Measurements from ENCODE around the gene SNCB. TPM values are rescaled to one million over a fixed set of nuclear protein-coding genes. Genes with fewer than 3 reads are reported as not detected.
"Not testable (repeated sequence)": the region's sequence is repeated elsewhere in the genome, so short reads cannot be mapped to it uniquely, and the experiment has no call there.

The SNCB gene
- total RNA-seq, 5 donors from 2014 or later (not counting 1 experiment from before 2014, with no cell fraction given): not detected

DNA sequence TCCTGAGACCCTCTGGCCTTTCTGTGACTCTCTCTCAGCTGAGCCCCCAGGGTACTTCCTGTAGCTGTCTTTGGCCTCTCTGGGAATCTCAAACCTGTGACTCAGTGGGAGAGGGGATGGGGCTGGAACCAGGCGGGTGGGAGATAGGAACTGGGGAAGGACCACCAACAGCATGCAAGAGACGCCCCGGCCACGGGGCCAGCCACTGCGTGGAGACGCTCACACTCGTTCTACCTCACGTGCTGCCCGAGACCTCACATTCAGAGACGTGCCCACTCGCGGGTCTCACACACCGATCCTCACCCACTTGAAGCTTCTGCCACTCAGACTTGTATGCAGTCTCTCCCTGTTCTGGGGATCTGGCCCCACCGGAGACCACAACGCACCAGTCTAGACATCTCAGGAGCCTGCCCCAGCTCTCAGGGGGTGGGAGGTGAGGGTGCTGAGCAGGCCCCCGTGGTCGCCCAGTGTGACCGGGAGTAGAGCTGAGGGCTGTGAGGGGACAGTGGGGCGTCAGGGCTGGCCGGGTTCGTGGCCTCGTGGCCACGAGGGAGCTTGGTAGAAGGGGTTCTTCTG is 34.2 kb downstream of the SNCB start:
- Mint-ChIP-seq H3K9me3 (no peaks in the 10 kb centered on the region), H3K27me3 (peaks cover 0 to 3% of the 10 kb centered on the region in 2 donors), H3K4me3 (peak overlapping the region; percentile 64 to 75 (median 74)), H3K4me1 (peaks cover 5 to 7% (median 5%) of the 10 kb centered on the region in 3 donors), H3K27ac (peak overlapping the region; percentile 75 to 78), H3K36me3 (no peaks in the 10 kb centered on the region)
- DNase-seq (no peak), ATAC-seq (replicated peaks in 1 of 4) (no peak)
- H3K9me3 ChIP-seq: no peaks in the 10 kb centered on the region
- ChIA-PET CTCF (interaction anchor here in 1 of 2 donors (0.7 to 1.3 kb wide), 3 partner anchors 58 to 934 kb away, joined by 3 to 7 read pairs (median 3); partner anchors contain the start of gene RNF44), POLR2A (no interaction called here)
- peak overlapping the region; percentile 38 to 48 for H3K4me3 ChIP-seq (ENCODE audit: control insufficient read depth in 1 of 2, extremely low read depth in 1 of 2, low read length in 1 of 2)
- no peaks in the 10 kb centered on the region for H3K36me3 ChIP-seq (ENCODE audit: control insufficient read depth in 2 of 2, extremely low read depth in 1 of 2, insufficient read depth in 1 of 2, low read length in 1 of 2)
- H3K27ac ChIP-seq (ENCODE audit: low read length): no peak overlapping the region
- H3K4me1 ChIP-seq (ENCODE audit: control insufficient read depth in 1 of 2, extremely low read depth in 1 of 2, insufficient read depth in 2 of 2, low read length in 2 of 2): peaks cover 0 to 13% of the 10 kb centered on the region in 2 experiments
- WGBS (ENCODE audit: insufficient coverage): 83% methylated on average over 23 of the region's 23 CpGs
- H3K27me3 ChIP-seq (replicated peaks in 1 of 2; ENCODE audit: control insufficient read depth in 2 of 2, extremely low read depth in 1 of 2, insufficient read depth in 2 of 2, low read length in 1 of 2): peaks cover 2 to 16% of the 10 kb centered on the region in 2 experiments

DNA sequence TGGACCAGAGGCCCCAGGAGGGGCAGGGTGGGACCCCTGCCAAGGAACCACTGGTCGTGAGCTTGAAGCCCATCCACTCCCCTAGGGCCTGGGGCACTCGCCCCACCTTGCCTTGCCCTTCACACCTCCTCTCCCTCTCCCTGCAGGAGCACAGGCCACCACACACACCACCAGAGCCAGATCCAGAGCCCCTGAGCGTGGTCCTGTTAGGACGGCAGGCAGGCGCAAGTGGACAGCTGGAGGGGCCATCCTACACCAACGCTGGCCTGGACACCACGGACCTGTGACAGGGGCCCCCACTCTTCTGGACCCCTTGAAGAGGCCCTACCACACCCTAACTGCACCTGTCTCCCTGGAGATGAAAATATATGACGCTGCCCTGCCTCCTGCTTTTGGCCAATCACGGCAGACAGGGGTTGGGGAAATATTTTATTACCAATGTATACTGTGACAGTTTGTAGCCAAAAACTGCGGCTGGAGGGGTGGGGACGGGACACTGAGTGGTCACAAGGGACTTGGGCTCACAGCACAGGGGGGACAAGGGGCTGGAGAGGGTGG is 34.9 kb downstream of the SNCB start:
- Histone ChIP-seq H3K27me3 (replicated peaks in 1 of 2; ENCODE audit: control insufficient read depth in 2 of 2, extremely low read depth in 1 of 2, insufficient read depth in 2 of 2, low read length in 1 of 2) (peaks cover 2 to 16% of the 10 kb centered on the region in 2 experiments), H3K4me1 (ENCODE audit: control insufficient read depth in 1 of 2, extremely low read depth in 1 of 2, insufficient read depth in 2 of 2, low read length in 2 of 2) (peaks cover 0 to 13% of the 10 kb centered on the region in 2 experiments), H3K27ac (ENCODE audit: low read length) (no peak overlapping the region), H3K36me3 (ENCODE audit: control insufficient read depth in 2 of 2, extremely low read depth in 1 of 2, insufficient read depth in 1 of 2, low read length in 1 of 2) (no peaks in the 10 kb centered on the region), H3K9me3 (no peaks in the 10 kb centered on the region), H3K4me3 (ENCODE audit: control insufficient read depth in 1 of 2, extremely low read depth in 1 of 2, low read length in 1 of 2) (no peak overlapping the region)
- H3K9me3 Mint-ChIP-seq: no peaks in the 10 kb centered on the region
- ChIA-PET POLR2A (no interaction called here), CTCF (interaction anchor here in 1 of 2 donors (1.3 kb wide), 1 partner anchor 148 kb away, joined by 3 read pairs; no protein-coding TSS in a partner anchor)
- H3K4me1 Mint-ChIP-seq: peaks cover 5 to 7% (median 5%) of the 10 kb centered on the region in 3 donors
- 86% methylated on average over 6 of the region's 11 CpGs for WGBS (ENCODE audit: insufficient coverage)
- H3K27ac Mint-ChIP-seq: no peak overlapping the region
- H3K36me3 Mint-ChIP-seq: no peaks in the 10 kb centered on the region
- H3K4me3 Mint-ChIP-seq: peak overlapping the region in 2 of 3 donors; percentile 37 to 74
- ATAC-seq (replicated peaks in 1 of 4) (no peak), DNase-seq (no peak)
- peaks cover 0 to 3% of the 10 kb centered on the region in 2 donors for H3K27me3 Mint-ChIP-seq

GRCh38 chr5:176594554-176594953 is 35.8 kb downstream of the SNCB start:
- H3K4me3 ChIP-seq (ENCODE audit: control insufficient read depth in 1 of 2, extremely low read depth in 1 of 2, low read length in 1 of 2): no peak overlapping the region
- Mint-ChIP-seq H3K36me3 (no peaks in the 10 kb centered on the region), H3K27me3 (peaks cover 0 to 3% of the 10 kb centered on the region in 2 donors), H3K27ac (no peak overlapping the region), H3K4me3 (no peak overlapping the region), H3K4me1 (peaks cover 5 to 7% (median 5%) of the 10 kb centered on the region in 3 donors), H3K9me3 (no peaks in the 10 kb centered on the region)
- POLR2A ChIA-PET: no interaction called here
- peaks cover 0 to 13% of the 10 kb centered on the region in 2 experiments for H3K4me1 ChIP-seq (ENCODE audit: control insufficient read depth in 1 of 2, extremely low read depth in 1 of 2, insufficient read depth in 2 of 2, low read length in 2 of 2)
- no peak overlapping the region for H3K27ac ChIP-seq (ENCODE audit: low read length)
- no peak for DNase-seq
- no peaks in the 10 kb centered on the region for H3K9me3 ChIP-seq
- WGBS (ENCODE audit: insufficient coverage): 90% methylated on average over 8 of the region's 8 CpGs
- CTCF ChIA-PET: no interaction called here
- ATAC-seq (replicated peaks in 1 of 4): no peak
- peaks cover 2 to 16% of the 10 kb centered on the region in 2 experiments for H3K27me3 ChIP-seq (replicated peaks in 1 of 2; ENCODE audit: control insufficient read depth in 2 of 2, extremely low read depth in 1 of 2, insufficient read depth in 2 of 2, low read length in 1 of 2)
- no peaks in the 10 kb centered on the region for H3K36me3 ChIP-seq (ENCODE audit: control insufficient read depth in 2 of 2, extremely low read depth in 1 of 2, insufficient read depth in 1 of 2, low read length in 1 of 2)

DNA sequence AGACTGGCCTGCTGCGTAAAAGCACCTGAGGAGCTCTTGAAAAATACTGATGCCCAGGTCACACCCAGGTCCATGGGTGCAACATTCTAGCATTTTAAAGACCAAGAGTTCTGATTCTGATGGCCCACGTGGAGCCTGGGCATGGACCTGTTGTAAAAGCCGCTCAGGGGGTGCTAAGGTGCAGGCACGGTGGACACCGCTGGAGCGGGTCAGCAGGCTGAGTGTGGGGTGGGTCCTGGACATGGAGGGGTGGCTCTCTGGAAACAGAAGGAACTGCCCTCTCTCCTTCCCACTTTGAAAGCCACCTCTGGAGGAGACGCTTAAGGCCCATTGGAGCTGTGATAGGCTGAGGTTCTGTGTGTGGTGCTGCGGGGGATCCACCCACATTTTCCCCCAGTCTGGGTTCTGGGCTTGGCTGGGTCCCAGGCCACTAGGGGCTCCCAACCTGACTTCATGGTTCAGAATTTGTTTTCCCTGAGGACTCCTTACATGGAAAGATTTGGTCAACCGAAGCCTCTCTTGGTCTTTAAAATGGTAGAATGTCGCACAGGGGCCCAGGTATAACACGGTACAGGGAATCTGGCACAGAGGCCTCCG is 37.0 kb downstream of the SNCB start:
- Histone ChIP-seq H3K9me3 (no peaks in the 10 kb centered on the region), H3K36me3 (ENCODE audit: control insufficient read depth in 2 of 2, extremely low read depth in 1 of 2, insufficient read depth in 1 of 2, low read length in 1 of 2) (no peaks in the 10 kb centered on the region), H3K4me3 (ENCODE audit: control insufficient read depth in 1 of 2, extremely low read depth in 1 of 2, low read length in 1 of 2) (no peak overlapping the region), H3K27ac (ENCODE audit: low read length) (no peak overlapping the region), H3K27me3 (replicated peaks in 1 of 2; ENCODE audit: control insufficient read depth in 2 of 2, extremely low read depth in 1 of 2, insufficient read depth in 2 of 2, low read length in 1 of 2) (peaks cover 2 to 16% of the 10 kb centered on the region in 2 experiments), H3K4me1 (ENCODE audit: control insufficient read depth in 1 of 2, extremely low read depth in 1 of 2, insufficient read depth in 2 of 2, low read length in 2 of 2) (peaks cover 0 to 13% of the 10 kb centered on the region in 2 experiments)
- Mint-ChIP-seq H3K4me1 (peaks cover 5 to 7% (median 5%) of the 10 kb centered on the region in 3 donors), H3K36me3 (no peaks in the 10 kb centered on the region), H3K27me3 (no peaks in the 10 kb centered on the region), H3K4me3 (no peak overlapping the region), H3K9me3 (no peaks in the 10 kb centered on the region), H3K27ac (no peak overlapping the region)
- ATAC-seq (replicated peaks in 1 of 4): no peak
- CTCF ChIA-PET: no interaction called here
- 91% methylated on average over 10 of the region's 12 CpGs for WGBS (ENCODE audit: insufficient coverage)
- no peak for DNase-seq
- POLR2A ChIA-PET: no interaction called here

DNA sequence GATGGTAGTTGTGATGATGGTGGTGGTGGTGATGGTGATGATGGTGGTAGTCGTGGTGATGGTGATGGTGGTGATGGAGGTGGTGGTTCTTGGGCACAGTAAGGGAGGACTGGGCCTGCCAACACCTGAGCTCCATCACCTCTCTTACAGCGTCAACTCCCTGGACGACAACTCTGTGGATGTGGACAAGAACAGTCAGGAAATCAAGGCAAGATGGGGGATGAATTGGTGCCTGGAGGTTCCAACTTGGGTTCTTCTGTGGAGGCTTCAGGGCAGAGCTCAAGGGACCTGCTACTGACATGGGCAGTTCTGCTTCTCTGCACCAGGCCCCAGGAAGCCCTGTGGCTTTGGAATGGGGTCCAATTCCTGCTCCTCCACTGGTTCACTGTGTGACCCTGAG is 37.8 kb downstream of the SNCB start:
- Mint-ChIP-seq H3K27me3 (no peaks in the 10 kb centered on the region), H3K27ac (no peak overlapping the region), H3K4me3 (no peak overlapping the region), H3K9me3 (no peaks in the 10 kb centered on the region), H3K4me1 (peaks cover 5 to 7% (median 5%) of the 10 kb centered on the region in 3 donors), H3K36me3 (no peaks in the 10 kb centered on the region)
- Histone ChIP-seq H3K4me3 (ENCODE audit: control insufficient read depth in 1 of 2, extremely low read depth in 1 of 2, low read length in 1 of 2) (no peak overlapping the region), H3K9me3 (no peaks in the 10 kb centered on the region), H3K36me3 (ENCODE audit: control insufficient read depth in 2 of 2, extremely low read depth in 1 of 2, insufficient read depth in 1 of 2, low read length in 1 of 2) (no peaks in the 10 kb centered on the region), H3K27me3 (replicated peaks in 1 of 2; ENCODE audit: control insufficient read depth in 2 of 2, extremely low read depth in 1 of 2, insufficient read depth in 2 of 2, low read length in 1 of 2) (peaks cover 0 to 16% of the 10 kb centered on the region in 2 experiments), H3K27ac (ENCODE audit: low read length) (no peak overlapping the region), H3K4me1 (ENCODE audit: control insufficient read depth in 1 of 2, extremely low read depth in 1 of 2, insufficient read depth in 2 of 2, low read length in 2 of 2) (peaks cover 0 to 12% of the 10 kb centered on the region in 2 experiments)
- 86% methylated on average over 1 of the region's 3 CpGs for WGBS (ENCODE audit: insufficient coverage)
- DNase-seq (no peak), ATAC-seq (replicated peaks in 1 of 4) (no peak)
- POLR2A ChIA-PET: no interaction called here
- CTCF ChIA-PET: no interaction called here

DNA sequence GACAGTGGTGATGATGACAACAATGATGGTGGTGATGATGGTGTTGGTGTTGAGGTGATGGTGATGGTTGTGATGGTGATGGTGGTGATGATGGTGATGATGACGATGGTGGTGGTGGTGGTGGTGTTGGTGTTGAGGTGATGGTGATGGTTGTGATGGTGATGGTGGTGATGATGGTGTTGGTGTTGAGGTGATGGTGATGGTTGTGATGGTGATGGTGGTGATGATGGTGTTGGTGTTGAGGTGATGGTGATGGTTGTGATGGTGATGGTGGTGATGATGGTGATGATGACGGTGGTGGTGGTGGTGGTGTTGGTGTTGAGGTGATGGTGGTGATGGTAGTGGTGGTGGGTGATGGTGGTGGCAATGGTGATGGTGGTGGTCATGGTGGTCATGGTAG is 38.7 kb downstream of the SNCB start:
- H3K36me3 ChIP-seq (ENCODE audit: control insufficient read depth in 2 of 2, extremely low read depth in 1 of 2, insufficient read depth in 1 of 2, low read length in 1 of 2); H3K4me3 ChIP-seq (ENCODE audit: control insufficient read depth in 1 of 2, extremely low read depth in 1 of 2, low read length in 1 of 2); POLR2A ChIA-PET; DNase-seq; H3K9me3 Mint-ChIP-seq; H3K9me3 ChIP-seq; ATAC-seq (replicated peaks in 1 of 4); H3K4me1 Mint-ChIP-seq; H3K27ac ChIP-seq (ENCODE audit: low read length); H3K27ac Mint-ChIP-seq; CTCF ChIA-PET; H3K4me1 ChIP-seq (ENCODE audit: control insufficient read depth in 1 of 2, extremely low read depth in 1 of 2, insufficient read depth in 2 of 2, low read length in 2 of 2); H3K4me3 Mint-ChIP-seq; H3K36me3 Mint-ChIP-seq; H3K27me3 Mint-ChIP-seq: not testable (repeated sequence)
- 59% methylated on average over 2 of the region's 2 CpGs for WGBS (ENCODE audit: insufficient coverage)
- peaks cover 0 to 16% of the 10 kb centered on the region in 2 experiments for H3K27me3 ChIP-seq (replicated peaks in 1 of 2; ENCODE audit: control insufficient read depth in 2 of 2, extremely low read depth in 1 of 2, insufficient read depth in 2 of 2, low read length in 1 of 2)

All from T-cell (primary cell).